MM.1S (cell line): ENCODE results near the gene MIB2.

Experiments used
- DNase-seq: peaks from one replicate; pipeline ENCODE4 v3.0.0-alpha.2; 2015
- H2AFZ ChIP-seq: fragments of 300-600 bp; sonication (generic); 2 replicates; pipeline ENCODE4 v1.6.0; 2016; ENCODE audit warnings: antibody characterized with exemption, low read length
- H3F3A ChIP-seq: fragments of 300-600 bp; sonication (generic); 2 replicates; pipeline ENCODE4 v1.6.1; 2016; ENCODE audit warnings: mild to moderate bottlenecking, antibody characterized with exemption, low read length, moderate library complexity, mixed read lengths; ENCODE audit not compliant: insufficient read depth
- H3K27ac ChIP-seq: fragments of 300-600 bp; sonication (generic); 2 replicates; pipeline ENCODE4 v1.5.1; 2016; ENCODE audit warnings: mild to moderate bottlenecking, low read length
- H3K27me3 ChIP-seq: fragments of 300-600 bp; sonication (generic); replicated peaks from 2 replicates; pipeline ENCODE4 v1.6.0; 2016; ENCODE audit warnings: low read length; ENCODE audit not compliant: insufficient read depth
- H3K36me3 ChIP-seq: fragments of 300-600 bp; sonication (generic); replicated peaks from 2 replicates; pipeline ENCODE4 v1.6.1; 2016; ENCODE audit warnings: mild to moderate bottlenecking, low read length, mixed read lengths; ENCODE audit not compliant: insufficient read depth
- H3K4me1 ChIP-seq: fragments of 300-600 bp; sonication (generic); 2 replicates; pipeline ENCODE4 v1.6.1; 2016; ENCODE audit warnings: low read length, mixed read lengths
- H3K4me2 ChIP-seq: fragments of 300-600 bp; sonication (generic); 2 replicates; pipeline ENCODE4 v1.6.0; 2016; ENCODE audit warnings: low read depth, low read length
- H3K4me3 ChIP-seq: fragments of 300-600 bp; sonication (generic); 2 replicates; pipeline ENCODE4 v1.5.1; 2016; ENCODE audit warnings: low read length, mixed read lengths
- H3K79me2 ChIP-seq: fragments of 300-600 bp; sonication (generic); 2 replicates; pipeline ENCODE4 v1.6.1; 2016; ENCODE audit warnings: mixed run types, low read length, mixed read lengths
- H3K9ac ChIP-seq: fragments of 300-600 bp; sonication (generic); 2 replicates; pipeline ENCODE4 v1.6.1; 2016; ENCODE audit warnings: low read length, mixed read lengths
- H3K9me2 ChIP-seq: fragments of 300-600 bp; sonication (generic); replicated peaks from 2 replicates; pipeline ENCODE4 v1.6.1; 2016; ENCODE audit warnings: mild to moderate bottlenecking, low read length, mixed read lengths; ENCODE audit not compliant: insufficient read depth
- H3K9me3 ChIP-seq: fragments of 300-600 bp; sonication (generic); replicated peaks from 2 replicates; pipeline ENCODE4 v1.6.1; 2016; ENCODE audit warnings: mild to moderate bottlenecking, low read length, mixed read lengths; ENCODE audit not compliant: insufficient read depth
- H4K20me1 ChIP-seq: fragments of 300-600 bp; sonication (generic); 2 replicates; pipeline ENCODE4 v1.6.1; 2016; ENCODE audit warnings: mild to moderate bottlenecking, low read length, moderate library complexity, mixed read lengths; ENCODE audit not compliant: insufficient read depth
- CTCF ChIP-seq: fragments of 300-600 bp; sonication (generic); IDR thresholded peaks from 2 replicates; pipeline ENCODE4 v1.5.1; 2016; ENCODE audit warnings: antibody characterized with exemption, low read length, mixed read lengths
- EZH2 ChIP-seq: fragments of 300-600 bp; sonication (generic); optimal IDR thresholded peaks from 2 replicates; pipeline ENCODE3; 2017; ENCODE audit warnings: low read depth, mild to moderate bottlenecking, antibody characterized with exemption, low read length, mixed read lengths
- EZH2phosphoT487 ChIP-seq: fragments of 300-600 bp; sonication (generic); IDR thresholded peaks from 2 replicates; pipeline ENCODE4 v1.6.1; 2018; ENCODE audit warnings: antibody characterized with exemption, low read length

The MIB2 gene

DNA sequence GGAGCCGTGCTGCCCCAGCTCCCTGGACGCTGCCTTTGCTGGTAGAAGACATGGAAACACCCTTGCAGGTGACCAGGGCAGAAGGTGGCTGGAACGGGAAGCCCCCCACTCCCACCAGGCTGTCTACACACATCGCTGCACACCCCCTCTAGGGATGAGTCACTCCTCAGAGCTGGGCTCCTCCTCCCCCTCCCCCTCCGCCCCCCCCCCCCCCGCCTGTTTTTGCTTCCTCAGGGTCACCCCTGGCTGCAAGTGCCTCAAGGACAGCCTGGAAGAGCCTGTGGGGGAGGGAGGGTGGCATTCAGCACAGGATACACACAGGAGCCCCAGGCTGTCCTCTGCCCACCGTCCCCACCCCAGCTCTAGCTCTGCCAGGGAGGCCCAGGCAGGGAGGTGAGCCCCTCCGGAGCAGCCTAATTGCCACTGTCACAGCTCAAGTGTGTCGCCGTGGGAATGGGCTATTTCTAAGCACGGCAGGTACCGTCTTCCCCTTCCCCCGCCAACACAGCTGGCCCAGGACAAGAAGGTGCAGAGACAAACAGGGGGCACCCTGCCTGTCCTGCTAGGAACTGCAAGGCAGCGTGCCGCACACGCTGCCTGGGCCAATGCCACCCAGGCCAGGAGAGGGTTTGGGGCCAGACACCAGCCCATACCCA lies 17.9 kb upstream of the MIB2 start:
- Histone ChIP-seq H2AFZ (no peak overlapping the region), H3K9ac (no peak overlapping the region), H3F3A (peaks cover 7% of the 10 kb centered on the region; the same call in 1 of the 2 replicates), H3K9me2 (no peaks in the 10 kb centered on the region), H4K20me1 (no peaks in the 10 kb centered on the region), H3K27me3 (peaks cover 57% of the 10 kb centered on the region), H3K79me2 (no peaks in the 10 kb centered on the region), H3K36me3 (no peaks in the 10 kb centered on the region), H3K4me2 (no peak overlapping the region), H3K4me1 (peaks cover 8% of the 10 kb centered on the region), H3K27ac (no peak overlapping the region), H3K4me3 (no peak overlapping the region), H3K9me3 (no peaks in the 10 kb centered on the region)
- DNase-seq, result no peak
- TF ChIP-seq EZH2 (no peak), CTCF (peak; percentile 31), EZH2phosphoT487 (no peak)

- H3K36me3 ChIP-seq, result no peaks in the 10 kb centered on the region
- TF ChIP-seq CTCF (no peak), EZH2phosphoT487 (no peak), EZH2 (no peak)
- H4K20me1 ChIP-seq, result no peaks in the 10 kb centered on the region
- H3F3A ChIP-seq, result peaks cover 12% of the 10 kb centered on the region; the same call in 1 of the 2 replicates
- peaks cover 15% of the 10 kb centered on the region for H3K4me1 ChIP-seq
- H3K9me2 ChIP-seq, result no peaks in the 10 kb centered on the region
- no peak overlapping the region for H3K4me2 ChIP-seq
- peaks cover 56% of the 10 kb centered on the region for H3K27me3 ChIP-seq
- no peak for DNase-seq
- no peak overlapping the region for H2AFZ ChIP-seq
- H3K9me3 ChIP-seq, result no peaks in the 10 kb centered on the region
- H3K27ac ChIP-seq, result no peak overlapping the region
- H3K9ac ChIP-seq, result no peak overlapping the region
- no peaks in the 10 kb centered on the region for H3K79me2 ChIP-seq
- H3K4me3 ChIP-seq, result no peak overlapping the region
Observed at GRCh38 chr1:1598051-1598719, 17.1 kb upstream of the MIB2 start.

DNA sequence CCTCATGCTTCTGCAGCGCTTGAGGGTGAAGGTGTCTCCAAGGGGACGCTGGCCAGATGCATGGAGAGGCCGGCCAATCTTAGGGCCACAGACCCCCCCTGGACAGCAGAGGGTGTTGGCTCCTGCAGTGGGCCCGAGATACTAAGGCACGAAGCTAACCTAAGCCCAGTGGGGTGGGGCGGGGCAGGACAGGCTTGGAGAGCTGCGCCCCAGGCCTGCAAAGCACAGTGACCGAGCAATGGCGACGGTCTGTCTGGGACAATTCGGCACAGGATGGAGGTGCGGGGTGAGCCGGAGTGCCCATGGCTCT lies 16.6 kb upstream of the MIB2 start:
- H3K79me2 ChIP-seq, result no peaks in the 10 kb centered on the region
- H3K9ac ChIP-seq, result no peak overlapping the region
- H3K27ac ChIP-seq, result no peak overlapping the region
- no peak overlapping the region for H3K4me2 ChIP-seq
- no peak overlapping the region for H2AFZ ChIP-seq
- no peak for DNase-seq
- no peak overlapping the region for H3K4me3 ChIP-seq
- no peaks in the 10 kb centered on the region for H3K36me3 ChIP-seq
- H3K27me3 ChIP-seq, result peaks cover 51% of the 10 kb centered on the region
- TF ChIP-seq CTCF (no peak), EZH2 (no peak), EZH2phosphoT487 (no peak)
- no peaks in the 10 kb centered on the region for H3K9me2 ChIP-seq
- H3K9me3 ChIP-seq, result no peaks in the 10 kb centered on the region
- peaks cover 12% of the 10 kb centered on the region; the same call in 1 of the 2 replicates for H3F3A ChIP-seq
- peaks cover 17% of the 10 kb centered on the region for H3K4me1 ChIP-seq
- H4K20me1 ChIP-seq, result no peaks in the 10 kb centered on the region
